Smooth muscle cell (in vitro differentiated cells): ENCODE measurements around the gene COG7. TPM values are rescaled to one million over a fixed set of nuclear protein-coding genes. Genes with fewer than 3 reads are reported as not detected.

Experiments used
- DNase-seq: peaks from one replicate; lab custom pipeline; 2025; ENCODE audit not compliant: unreplicated experiment; lab: John Stamatoyannopoulos, UW
- H2AFZ ChIP-seq: fragments of 200-600 bp; sonication (generic); 2 replicates; pipeline ENCODE4 v1.6.0; 2016; ENCODE audit warnings: antibody characterized with exemption, low read depth, mild to moderate bottlenecking
- H3F3A ChIP-seq: fragments of 200-600 bp; sonication (generic); 2 replicates; pipeline ENCODE4 v1.6.0; 2017; ENCODE audit warnings: antibody characterized with exemption, low read depth
- H3K27ac ChIP-seq: fragments of 200-600 bp; sonication (generic); 2 replicates; pipeline ENCODE4 v1.5.1; 2016; ENCODE audit warnings: low read depth, mild to moderate bottlenecking
- H3K27me3 ChIP-seq: fragments of 200-600 bp; sonication (generic); 2 replicates; pipeline ENCODE4 v1.6.1; 2016; ENCODE audit warnings: low read depth, mild to moderate bottlenecking
- H3K36me3 ChIP-seq: fragments of 200-600 bp; sonication (generic); 2 replicates; pipeline ENCODE4 v1.5.1; 2016; ENCODE audit warnings: low read depth
- H3K4me1 ChIP-seq: fragments of 200-600 bp; sonication (generic); 2 replicates; pipeline ENCODE4 v1.5.1; 2016; ENCODE audit warnings: low read depth
- H3K4me2 ChIP-seq: fragments of 200-600 bp; sonication (generic); 2 replicates; pipeline ENCODE4 v1.6.0; 2016; ENCODE audit warnings: mild to moderate bottlenecking
- H3K4me3 ChIP-seq: fragments of 200-600 bp; sonication (generic); 2 replicates; pipeline ENCODE4 v1.5.1; 2016; ENCODE audit warnings: mild to moderate bottlenecking
- H3K79me2 ChIP-seq: fragments of 200-600 bp; sonication (generic); 2 replicates; pipeline ENCODE4 v1.6.0; 2016; ENCODE audit warnings: low read depth, mild to moderate bottlenecking
- H3K9ac ChIP-seq: fragments of 200-600 bp; sonication (generic); 2 replicates; pipeline ENCODE4 v1.6.0; 2016; ENCODE audit warnings: low read depth
- H3K9me3 ChIP-seq: fragments of 200-600 bp; sonication (generic); replicated peaks from 2 replicates; pipeline ENCODE4 v1.5.1; 2016; ENCODE audit warnings: low read depth
- H4K20me1 ChIP-seq: fragments of 200-600 bp; sonication (generic); 2 replicates; pipeline ENCODE4 v1.6.0; 2016; ENCODE audit warnings: low read depth
- CTCF ChIP-seq: fragments of 200-600 bp; sonication (generic); IDR thresholded peaks from 2 replicates; pipeline ENCODE4 v1.5.1; 2017; ENCODE audit warnings: borderline replicate concordance, mild to moderate bottlenecking, antibody characterized with exemption; ENCODE audit not compliant: insufficient read depth, poor library complexity, severe bottlenecking
- WGBS: methylation state at CpG from one replicate; pipeline ENCODE4 v1.1.7; 2016; ENCODE audit warnings: low lambda C conversion rate; 5-methylcytosine and 5-hydroxymethylcytosine counted together
- polyA plus RNA-seq: library from polyadenylated mRNA; unstranded; fragments of >200 nt; fragmentation: Nextera tagmentation; extraction: Ambion mirVana; gene quantifications from 2 replicates; pipeline ENCODE4 v1.2.1, GENCODE V29; 2016
- total RNA-seq: library from RNA; depleted of rRNA; stranded (reverse); fragments of >200 nt; gene quantifications from 2 replicates; pipeline ENCODE4 v1.2.3, GENCODE V29; 2014

COG7 gene
- total and polyA plus RNA-seq, 2 experiments from 2014 or later: 17.2 to 17.6 TPM

GRCh38 chr16:23407436-23408127 lies 45.4 kb downstream of the COG7 start:
- no peak overlapping the region for H2AFZ ChIP-seq
- no peak for TF ChIP-seq CTCF
- no peaks in the 10 kb centered on the region for H3K79me2 ChIP-seq
- H3K36me3 ChIP-seq: peaks cover 24% of the 10 kb centered on the region
- no peak overlapping the region for H3K4me2 ChIP-seq
- no peak overlapping the region for H3K27ac ChIP-seq
- H3F3A ChIP-seq: no peaks in the 10 kb centered on the region
- DNase-seq: no peak
- no peaks in the 10 kb centered on the region for H3K27me3 ChIP-seq
- no peaks in the 10 kb centered on the region for H3K9me3 ChIP-seq
- WGBS: 97% methylated on average over 7 of the region's 9 CpGs
- peaks cover 6% of the 10 kb centered on the region for H3K4me1 ChIP-seq
- no peak overlapping the region for H3K4me3 ChIP-seq
- H3K9ac ChIP-seq: no peak overlapping the region
- H4K20me1 ChIP-seq: no peaks in the 10 kb centered on the region

- peaks cover 17% of the 10 kb centered on the region for H3K36me3 ChIP-seq
Observed at GRCh38 chr16:23406546-23407240, 46.3 kb downstream of the COG7 start.

GRCh38 chr16:23406024-23406423 lies 47.0 kb downstream of the COG7 start:
- Histone ChIP-seq H3K27ac (no peak overlapping the region), H4K20me1 (no peaks in the 10 kb centered on the region), H3K27me3 (no peaks in the 10 kb centered on the region), H3K4me1 (peaks cover 6% of the 10 kb centered on the region), H3F3A (no peaks in the 10 kb centered on the region), H3K79me2 (no peaks in the 10 kb centered on the region), H3K9ac (no peak overlapping the region), H3K4me3 (no peak overlapping the region), H3K9me3 (no peaks in the 10 kb centered on the region), H3K36me3 (peaks cover 17% of the 10 kb centered on the region), H2AFZ (no peak overlapping the region), H3K4me2 (no peak overlapping the region)
- DNase-seq: no peak
- TF ChIP-seq CTCF: no peak
- 98% methylated on average over 2 of the region's 2 CpGs for WGBS

More at GRCh38 chr16:23406546-23407240, 46.3 kb downstream of the COG7 start:
- TF ChIP-seq CTCF: no peak
- 96% methylated on average over 6 of the region's 6 CpGs for WGBS
- Histone ChIP-seq H3K9me3 (no peaks in the 10 kb centered on the region), H3K4me3 (no peak overlapping the region), H3K9ac (no peak overlapping the region), H3K27me3 (no peaks in the 10 kb centered on the region), H3F3A (no peaks in the 10 kb centered on the region), H3K79me2 (no peaks in the 10 kb centered on the region), H4K20me1 (no peaks in the 10 kb centered on the region), H3K4me1 (peaks cover 6% of the 10 kb centered on the region), H2AFZ (no peak overlapping the region), H3K27ac (no peak overlapping the region), H3K4me2 (no peak overlapping the region)
- no peak for DNase-seq
